ENCODE data around the gene ACSM3. TPM values are rescaled to one million over a fixed set of nuclear protein-coding genes. Genes with fewer than 3 reads are reported as not detected.

ACSM3 gene
- total RNA-seq, 2 donors from 2014 or later, result 1.6 to 1.8 TPM

- no peak overlapping the region for H3K27ac Mint-ChIP-seq
- no peaks in the 10 kb centered on the region for H3K4me1 Mint-ChIP-seq
- DNase-seq, result peak; percentile 97
- Histone ChIP-seq H3K4me1 (ENCODE audit: control insufficient read depth, insufficient read depth, low read length) (no peaks in the 10 kb centered on the region), H3K27me3 (ENCODE audit: control insufficient read depth, insufficient read depth, low read length, poor library complexity, severe bottlenecking) (peaks cover 7% of the 10 kb centered on the region), H3K27ac (ENCODE audit: low read depth, low read length) (no peak overlapping the region), H3K36me3 (ENCODE audit: control insufficient read depth, insufficient read depth, low read length) (no peaks in the 10 kb centered on the region), H3K9ac (ENCODE audit: extremely low read depth, low read length, poor library complexity, severe bottlenecking) (no peak overlapping the region), H3K4me3 (ENCODE audit: low read length) (no peak overlapping the region), H3K9me3 (ENCODE audit: control insufficient read depth, low read length) (no peaks in the 10 kb centered on the region)
- no peaks in the 10 kb centered on the region for H3K9me3 Mint-ChIP-seq
- WGBS, 2 experiments (ENCODE audit: insufficient coverage in 1 of 2, insufficient read length in 1 of 2), result 52% methylated on average over 5 of the region's 7 CpGs; no CpG with 5 or more reads in 1 of the 2 experiments
- TF ChIP-seq, protein P1, sequence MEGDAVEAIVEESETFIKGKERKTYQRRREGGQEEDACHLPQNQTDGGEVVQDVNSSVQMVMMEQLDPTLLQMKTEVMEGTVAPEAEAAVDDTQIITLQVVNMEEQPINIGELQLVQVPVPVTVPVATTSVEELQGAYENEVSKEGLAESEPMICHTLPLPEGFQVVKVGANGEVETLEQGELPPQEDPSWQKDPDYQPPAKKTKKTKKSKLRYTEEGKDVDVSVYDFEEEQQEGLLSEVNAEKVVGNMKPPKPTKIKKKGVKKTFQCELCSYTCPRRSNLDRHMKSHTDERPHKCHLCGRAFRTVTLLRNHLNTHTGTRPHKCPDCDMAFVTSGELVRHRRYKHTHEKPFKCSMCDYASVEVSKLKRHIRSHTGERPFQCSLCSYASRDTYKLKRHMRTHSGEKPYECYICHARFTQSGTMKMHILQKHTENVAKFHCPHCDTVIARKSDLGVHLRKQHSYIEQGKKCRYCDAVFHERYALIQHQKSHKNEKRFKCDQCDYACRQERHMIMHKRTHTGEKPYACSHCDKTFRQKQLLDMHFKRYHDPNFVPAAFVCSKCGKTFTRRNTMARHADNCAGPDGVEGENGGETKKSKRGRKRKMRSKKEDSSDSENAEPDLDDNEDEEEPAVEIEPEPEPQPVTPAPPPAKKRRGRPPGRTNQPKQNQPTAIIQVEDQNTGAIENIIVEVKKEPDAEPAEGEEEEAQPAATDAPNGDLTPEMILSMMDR (conservative IDR thresholded peaks at IDR 0.05), result peak; percentile 94
- H3K27me3 Mint-ChIP-seq (ENCODE audit: insufficient read depth), result no peaks in the 10 kb centered on the region
- H3K36me3 Mint-ChIP-seq (ENCODE audit: low read depth), result no peaks in the 10 kb centered on the region
- H3K4me3 Mint-ChIP-seq, result no peak overlapping the region
These were observed 11.0 kb downstream of the ACSM3 start for GRCh38 chr16:20774703-20775362.

- H3K27ac Mint-ChIP-seq, result no peak overlapping the region
- TF ChIP-seq, protein P1 (conservative IDR thresholded peaks at IDR 0.05), result no peak
- Histone ChIP-seq H3K4me1 (ENCODE audit: control insufficient read depth, insufficient read depth, low read length) (peaks cover 4% of the 10 kb centered on the region), H3K36me3 (ENCODE audit: control insufficient read depth, insufficient read depth, low read length) (no peaks in the 10 kb centered on the region), H3K9me3 (ENCODE audit: control insufficient read depth, low read length) (no peaks in the 10 kb centered on the region), H3K27ac (ENCODE audit: low read depth, low read length) (no peak overlapping the region), H3K4me3 (ENCODE audit: low read length) (no peak overlapping the region), H3K27me3 (ENCODE audit: control insufficient read depth, insufficient read depth, low read length, poor library complexity, severe bottlenecking) (no peaks in the 10 kb centered on the region), H3K9ac (ENCODE audit: extremely low read depth, low read length, poor library complexity, severe bottlenecking) (no peak overlapping the region)
- H3K36me3 Mint-ChIP-seq (ENCODE audit: low read depth), result no peaks in the 10 kb centered on the region
- no peak for DNase-seq
- 60 to 78% methylated on average over 1 of the region's 1 CpG for WGBS, 2 experiments (ENCODE audit: insufficient coverage in 1 of 2, insufficient read length in 1 of 2)
- no peaks in the 10 kb centered on the region for H3K27me3 Mint-ChIP-seq (ENCODE audit: insufficient read depth)
- H3K4me1 Mint-ChIP-seq, result no peaks in the 10 kb centered on the region
- H3K4me3 Mint-ChIP-seq, result no peak overlapping the region
- no peaks in the 10 kb centered on the region for H3K9me3 Mint-ChIP-seq
These were observed 17.9 kb downstream of the ACSM3 start for GRCh38 chr16:20781697-20782096.

DNA sequence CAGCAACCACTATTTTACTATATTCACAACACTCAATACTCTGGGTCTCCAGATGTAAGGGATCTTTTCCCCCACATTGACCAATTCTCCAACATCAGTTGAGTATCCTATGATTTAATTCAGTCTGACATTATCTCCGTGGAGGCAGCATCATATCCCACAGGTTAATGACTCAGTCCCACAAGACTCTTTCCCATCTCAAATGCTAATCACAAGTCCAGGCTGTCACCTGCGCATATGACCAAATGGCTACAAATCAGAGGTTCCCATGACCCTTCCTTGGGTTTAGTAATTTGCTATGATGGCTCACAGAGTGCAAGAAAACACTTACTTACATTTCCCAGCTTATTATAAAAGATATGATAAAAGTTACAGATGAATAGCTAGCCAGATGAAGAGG is 18.7 kb downstream of the ACSM3 start:
- Mint-ChIP-seq H3K4me1 (no peaks in the 10 kb centered on the region), H3K9me3 (no peaks in the 10 kb centered on the region), H3K4me3 (no peak overlapping the region), H3K36me3 (ENCODE audit: low read depth) (no peaks in the 10 kb centered on the region), H3K27me3 (ENCODE audit: insufficient read depth) (no peaks in the 10 kb centered on the region), H3K27ac (no peak overlapping the region)
- no peak overlapping the region for H3K4me3 ChIP-seq (ENCODE audit: low read length)
- H3K4me1 ChIP-seq (ENCODE audit: control insufficient read depth, insufficient read depth, low read length), result peaks cover 4% of the 10 kb centered on the region
- WGBS, 2 experiments (ENCODE audit: insufficient coverage in 1 of 2, insufficient read length in 1 of 2), result 83 to 85% methylated on average over 1 to 2 of the region's 2 CpGs
- DNase-seq, result no peak
- H3K36me3 ChIP-seq (ENCODE audit: control insufficient read depth, insufficient read depth, low read length), result no peaks in the 10 kb centered on the region
- no peaks in the 10 kb centered on the region for H3K27me3 ChIP-seq (ENCODE audit: control insufficient read depth, insufficient read depth, low read length, poor library complexity, severe bottlenecking)
- no peak overlapping the region for H3K9ac ChIP-seq (ENCODE audit: extremely low read depth, low read length, poor library complexity, severe bottlenecking)
- TF ChIP-seq, protein P1 (conservative IDR thresholded peaks at IDR 0.05), result no peak
- H3K27ac ChIP-seq (ENCODE audit: low read depth, low read length), result no peak overlapping the region
- no peaks in the 10 kb centered on the region for H3K9me3 ChIP-seq (ENCODE audit: control insufficient read depth, low read length)

Measured in endodermal cell (in vitro differentiated cells).